ENCODE results near the gene KCNQ1.

- TF ChIP-seq POLR2A (IDR thresholded peaks at IDR 0.05) (no peak), CTCF (IDR thresholded peaks at IDR 0.05) (no peak)
Measured at GRCh38 chr11:2547806-2548205, 103.0 kb downstream of the KCNQ1 start.

Data from body of pancreas (tissue), 4 donors.